Measurements from ENCODE around the gene FBXL4.

FBXL4 gene

DNA sequence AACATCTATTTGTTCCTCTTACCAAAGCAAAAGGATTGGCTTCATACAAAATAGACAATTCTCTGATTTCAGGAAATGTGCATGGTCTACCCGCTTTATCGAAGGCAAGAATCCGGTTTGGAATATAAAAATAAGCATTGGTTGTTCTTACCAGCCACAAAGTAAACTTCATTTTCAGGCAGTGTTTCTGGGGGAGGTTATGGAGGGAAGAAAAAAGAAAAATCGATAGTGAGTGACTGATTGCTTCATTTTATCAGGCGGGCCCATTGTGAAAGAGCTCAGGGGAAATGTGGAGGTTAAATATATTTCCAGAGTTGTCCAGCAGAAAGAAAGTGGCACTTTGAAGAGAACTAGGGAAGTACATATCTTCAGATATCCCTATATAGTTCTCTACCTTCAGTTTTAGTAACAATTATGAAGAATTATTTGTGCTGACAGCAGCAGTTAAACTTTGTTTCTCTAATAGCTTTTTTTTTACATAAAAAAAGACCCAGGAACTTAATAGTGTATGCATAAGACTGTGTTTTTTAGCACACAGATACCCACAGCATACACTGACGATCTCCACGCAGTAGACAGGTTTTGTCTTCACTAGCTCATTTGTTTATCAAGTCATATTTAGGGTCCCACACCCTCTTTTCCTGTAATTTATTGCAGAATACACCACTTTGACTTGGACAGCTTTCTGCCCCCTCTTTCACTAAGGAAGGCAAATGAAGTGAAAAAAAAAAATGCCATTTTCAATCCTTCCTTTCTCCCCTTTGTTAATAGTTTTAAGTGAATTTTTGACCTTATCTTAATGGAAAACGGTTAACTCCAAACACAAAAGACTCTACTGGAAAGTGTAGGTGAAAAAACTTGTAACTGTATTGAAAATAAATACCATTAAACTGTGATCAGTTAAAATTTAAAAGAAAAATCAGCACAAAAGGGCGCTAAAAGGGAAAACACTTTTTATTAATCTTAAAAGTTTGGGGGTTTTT is 110.5 kb downstream of the FBXL4 start:
- DNase-seq: no peak

DNA sequence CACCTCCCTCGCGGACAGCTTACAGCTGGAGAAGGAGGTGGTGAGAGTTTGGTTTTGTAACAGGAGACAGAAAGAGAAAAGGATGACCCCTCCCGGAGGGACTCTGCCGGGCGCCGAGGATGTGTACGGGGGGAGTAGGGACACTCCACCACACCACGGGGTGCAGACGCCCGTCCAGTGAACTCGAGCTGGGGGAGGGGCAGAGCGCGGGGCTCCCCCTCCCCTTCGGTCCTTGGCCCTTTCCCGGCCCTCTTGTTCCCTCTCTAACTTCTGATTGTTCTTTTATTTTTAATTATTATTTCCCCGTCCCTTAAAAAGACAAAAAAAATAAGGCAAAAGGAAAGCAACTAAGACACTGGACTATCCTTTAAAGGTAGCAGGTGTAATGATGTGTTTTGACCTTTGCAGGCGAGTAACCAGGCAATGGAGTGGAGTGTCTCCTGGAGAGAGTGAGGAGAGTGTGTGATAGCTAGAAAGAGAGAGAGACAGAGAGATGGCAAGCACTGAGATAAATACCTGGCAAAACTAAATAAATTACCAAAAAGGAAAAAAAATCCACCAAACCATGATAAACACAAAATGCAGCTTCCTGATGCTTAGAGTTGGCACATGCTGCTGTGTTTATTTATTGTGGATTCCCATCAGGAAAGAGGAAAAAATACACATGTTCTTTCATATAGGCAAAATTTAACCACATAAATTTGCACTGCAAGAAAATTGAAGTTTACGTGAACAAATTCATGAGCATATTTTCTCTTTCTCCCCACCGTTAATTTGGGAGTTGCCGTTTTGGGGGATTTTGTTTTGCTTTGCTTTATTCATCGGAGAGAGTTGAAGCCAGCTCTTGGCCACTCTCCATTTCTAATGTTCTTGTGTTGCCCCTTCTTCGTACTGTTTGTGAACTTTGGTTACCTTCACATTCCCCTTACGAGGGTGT is 111.5 kb downstream of the FBXL4 start:
- DNase-seq: no peak

DNA sequence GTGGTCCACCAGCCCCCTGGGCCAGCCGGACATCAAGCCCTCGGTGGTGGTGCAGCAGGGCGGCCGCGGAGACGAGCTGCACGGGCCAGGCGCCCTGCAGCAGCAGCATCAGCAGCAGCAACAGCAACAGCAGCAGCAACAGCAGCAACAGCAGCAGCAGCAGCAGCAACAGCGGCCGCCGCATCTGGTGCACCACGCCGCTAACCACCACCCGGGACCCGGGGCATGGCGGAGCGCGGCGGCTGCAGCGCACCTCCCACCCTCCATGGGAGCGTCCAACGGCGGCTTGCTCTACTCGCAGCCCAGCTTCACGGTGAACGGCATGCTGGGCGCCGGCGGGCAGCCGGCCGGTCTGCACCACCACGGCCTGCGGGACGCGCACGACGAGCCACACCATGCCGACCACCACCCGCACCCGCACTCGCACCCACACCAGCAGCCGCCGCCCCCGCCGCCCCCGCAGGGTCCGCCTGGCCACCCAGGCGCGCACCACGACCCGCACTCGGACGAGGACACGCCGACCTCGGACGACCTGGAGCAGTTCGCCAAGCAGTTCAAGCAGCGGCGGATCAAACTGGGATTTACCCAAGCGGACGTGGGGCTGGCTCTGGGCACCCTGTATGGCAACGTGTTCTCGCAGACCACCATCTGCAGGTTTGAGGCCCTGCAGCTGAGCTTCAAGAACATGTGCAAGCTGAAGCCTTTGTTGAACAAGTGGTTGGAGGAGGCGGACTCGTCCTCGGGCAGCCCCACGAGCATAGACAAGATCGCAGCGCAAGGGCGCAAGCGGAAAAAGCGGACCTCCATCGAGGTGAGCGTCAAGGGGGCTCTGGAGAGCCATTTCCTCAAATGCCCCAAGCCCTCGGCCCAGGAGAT is 112.4 kb downstream of the FBXL4 start:
- no peak for DNase-seq

DNA sequence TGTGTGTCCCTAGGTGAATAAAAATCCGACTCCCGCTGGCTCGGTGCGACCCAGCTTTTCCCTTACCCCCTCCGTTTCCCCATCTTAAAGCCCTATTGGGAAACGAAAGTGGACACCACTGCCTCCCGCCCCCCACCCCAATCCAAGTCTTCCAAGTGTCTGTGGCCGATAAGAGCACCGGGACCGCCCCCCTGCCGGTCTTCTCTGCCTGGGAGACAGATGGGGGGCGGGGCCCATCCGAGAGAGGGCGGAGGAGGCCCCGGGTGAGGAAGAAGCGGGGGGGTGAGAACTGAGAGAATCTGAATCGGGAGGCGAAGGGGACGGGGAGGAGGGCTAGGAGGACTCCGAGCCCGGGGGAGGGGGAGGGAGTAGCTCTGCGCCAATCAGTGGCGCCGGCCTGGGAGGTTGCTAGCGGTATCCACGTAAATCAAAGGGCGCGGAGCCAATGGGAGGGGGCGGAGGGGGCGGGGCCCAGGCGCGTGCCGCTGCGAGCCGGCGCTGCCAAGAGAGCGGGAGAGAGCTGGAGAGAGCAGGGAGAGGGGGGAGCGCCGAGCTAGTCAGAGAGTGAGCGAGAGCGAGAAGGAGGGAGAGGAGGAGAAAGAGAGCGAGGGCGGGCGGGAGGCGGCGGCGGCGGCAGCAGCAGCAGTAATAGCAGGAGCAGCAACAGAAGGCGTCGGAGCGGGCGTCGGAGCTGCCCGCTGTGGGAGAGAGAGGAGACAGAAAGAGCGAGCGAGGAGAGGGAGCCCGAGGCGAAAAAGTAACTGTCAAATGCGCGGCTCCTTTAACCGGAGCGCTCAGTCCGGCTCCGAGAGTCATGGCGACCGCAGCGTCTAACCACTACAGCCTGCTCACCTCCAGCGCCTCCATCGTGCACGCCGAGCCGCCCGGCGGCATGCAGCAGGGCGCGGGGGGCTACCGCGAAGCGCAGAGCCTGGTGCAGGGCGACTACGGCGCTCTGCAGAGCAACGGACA is 113.4 kb downstream of the FBXL4 start, which contains the start of gene POU3F2:
POU3F2 (plus strand) TSS at position 515 of the 972 bp plus-strand sequence; CDS start at position 815, 300 bp downstream.
- peak; percentile 75 for DNase-seq

DNA sequence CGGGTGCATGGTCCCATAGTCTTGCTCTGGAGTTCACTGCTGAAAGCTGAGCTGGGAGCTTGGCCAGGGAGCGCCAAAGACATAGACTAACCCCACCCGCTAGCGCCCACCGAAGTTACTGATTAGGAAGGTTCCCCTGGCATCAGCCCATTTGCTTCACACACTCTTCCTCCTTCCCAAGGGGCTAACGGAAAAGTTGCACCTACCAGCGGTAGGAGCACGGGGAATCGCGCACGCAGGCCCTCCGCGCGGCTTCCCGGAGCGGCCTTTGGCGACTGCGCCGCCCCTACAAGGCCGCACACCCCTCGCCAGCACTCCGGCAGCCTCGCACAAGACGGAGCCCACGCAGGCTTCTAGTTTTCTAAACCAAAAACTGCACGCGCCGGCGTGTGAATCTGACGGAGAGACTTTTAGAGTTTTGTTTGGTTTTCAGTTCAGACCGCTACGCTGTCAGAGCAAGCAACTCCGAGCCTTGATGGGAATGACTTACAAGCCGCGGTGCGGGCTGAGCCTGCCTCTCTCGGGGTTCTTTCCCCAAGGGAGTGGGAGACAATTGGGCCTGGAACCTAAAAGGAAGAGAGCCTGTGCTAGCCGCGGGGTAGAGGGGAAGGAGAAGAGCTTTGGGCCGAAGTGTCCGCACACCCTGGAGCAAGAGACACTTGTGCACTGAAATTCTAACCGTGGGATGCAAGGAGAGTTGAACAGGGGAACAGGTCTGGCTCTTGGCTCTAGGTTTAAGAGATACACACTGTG is 114.3 kb downstream of the FBXL4 start:
- no peak for DNase-seq

DNA sequence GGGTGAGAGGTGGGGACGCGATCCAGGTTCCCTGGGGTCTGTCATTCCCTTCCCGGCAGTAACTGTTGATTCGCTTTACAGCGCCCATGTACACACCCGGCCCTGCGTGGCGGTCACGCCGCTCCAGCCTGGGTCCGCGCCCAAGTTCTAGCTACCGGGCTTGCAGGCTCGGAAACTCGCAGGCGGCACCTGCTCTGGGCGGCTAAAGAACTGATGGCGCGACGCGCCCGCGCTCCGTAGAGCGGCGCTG is 114.8 kb downstream of the FBXL4 start:
- no peak for DNase-seq

DNA sequence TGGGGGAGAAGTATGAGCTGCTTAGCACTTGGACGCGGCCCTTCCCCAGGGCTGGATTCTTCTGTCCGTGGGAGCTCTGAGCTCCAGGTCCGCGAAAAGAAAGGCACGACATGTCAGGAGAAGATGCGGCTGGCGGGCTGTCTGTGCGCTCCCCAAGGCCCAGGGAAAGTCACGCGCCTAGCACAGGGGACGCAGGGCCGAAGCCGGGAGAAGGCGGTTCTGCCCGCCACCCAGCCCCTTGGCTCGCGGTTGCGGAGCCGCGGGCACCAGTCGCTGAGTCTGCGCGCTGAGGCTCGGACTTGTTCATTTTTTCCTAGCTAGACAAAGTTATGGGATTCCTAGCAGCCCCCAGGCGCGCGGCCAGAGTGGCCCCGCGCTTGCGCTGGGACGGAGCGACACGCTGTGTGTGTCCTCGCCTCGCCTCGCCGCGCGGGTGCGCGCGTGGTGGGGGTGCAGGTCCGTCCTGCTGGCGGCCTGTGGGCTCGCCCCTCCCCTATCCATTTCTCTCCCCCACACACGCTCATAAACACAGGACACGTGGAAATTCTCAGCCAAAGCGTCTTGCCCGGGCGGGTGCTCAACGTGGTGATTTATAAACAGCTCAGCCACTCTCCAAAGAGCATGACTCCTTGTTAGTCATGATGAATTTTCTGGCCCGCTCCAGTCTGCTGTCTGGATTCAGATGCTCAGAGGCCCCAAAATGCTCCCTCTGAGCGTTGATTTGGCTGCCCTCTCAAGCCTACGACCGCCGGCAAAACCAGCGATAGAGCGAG is 115.3 kb downstream of the FBXL4 start:
- no peak for DNase-seq

DNA sequence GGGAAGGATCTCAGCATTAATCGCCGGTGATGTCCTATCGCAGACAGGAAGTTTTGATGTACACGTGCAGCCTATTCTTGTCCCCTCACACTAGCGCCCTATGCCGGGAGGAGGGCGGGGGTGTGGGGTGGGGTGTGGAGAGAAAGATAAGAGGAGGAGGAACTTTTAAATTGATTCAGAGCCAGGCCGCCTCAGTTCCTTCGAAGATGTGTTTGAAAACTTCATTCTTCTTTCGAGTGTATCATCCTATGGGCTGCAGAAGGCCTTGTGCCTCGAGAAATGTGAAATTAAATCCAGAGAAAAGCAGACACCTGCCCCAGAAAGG is 115.8 kb downstream of the FBXL4 start:
- no peak for DNase-seq

DNA sequence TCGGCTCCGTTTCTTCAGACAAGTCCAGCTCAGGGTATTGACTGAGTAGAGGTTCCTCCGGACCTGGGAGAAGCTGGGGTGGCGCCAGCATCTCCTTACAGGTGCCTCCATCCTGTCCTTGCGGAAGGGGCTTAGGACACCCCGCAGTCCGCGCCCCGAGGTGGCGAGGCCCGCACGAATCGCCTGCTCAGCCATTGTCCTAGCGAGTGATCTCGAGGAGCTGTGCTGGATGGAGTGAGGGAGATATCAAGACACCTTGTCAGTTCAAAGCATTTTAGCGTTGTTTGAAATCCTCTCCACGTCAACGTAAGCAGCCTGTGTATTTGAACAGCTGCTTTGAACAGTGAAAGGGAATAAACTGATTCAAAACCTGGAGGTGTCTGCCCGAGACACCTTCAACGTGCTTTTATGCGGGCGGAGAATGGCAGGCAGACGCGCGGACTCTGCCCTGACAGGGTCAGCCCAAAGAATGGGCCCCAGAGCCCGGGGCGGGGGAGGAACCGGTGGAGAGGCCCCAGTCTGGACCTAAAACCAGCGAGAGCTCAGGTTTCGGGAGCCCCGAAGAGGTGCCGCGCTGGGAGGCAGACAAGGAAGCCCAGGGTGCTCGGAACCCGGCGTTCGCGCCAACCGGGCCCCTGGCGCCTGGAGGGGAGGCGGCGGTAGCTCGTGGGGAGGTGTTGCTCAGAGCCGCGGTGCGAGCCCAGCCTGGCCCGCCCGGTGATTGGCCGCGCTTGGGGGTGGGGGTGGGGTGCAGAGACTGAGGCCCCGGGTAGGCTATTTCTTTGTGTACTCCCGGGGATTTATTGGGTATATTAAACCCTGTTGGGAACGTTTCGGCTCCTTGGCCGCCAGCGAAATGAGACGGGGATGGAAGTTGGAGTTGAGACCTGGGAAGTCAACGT is 116.4 kb downstream of the FBXL4 start:
- no peak for DNase-seq

DNA sequence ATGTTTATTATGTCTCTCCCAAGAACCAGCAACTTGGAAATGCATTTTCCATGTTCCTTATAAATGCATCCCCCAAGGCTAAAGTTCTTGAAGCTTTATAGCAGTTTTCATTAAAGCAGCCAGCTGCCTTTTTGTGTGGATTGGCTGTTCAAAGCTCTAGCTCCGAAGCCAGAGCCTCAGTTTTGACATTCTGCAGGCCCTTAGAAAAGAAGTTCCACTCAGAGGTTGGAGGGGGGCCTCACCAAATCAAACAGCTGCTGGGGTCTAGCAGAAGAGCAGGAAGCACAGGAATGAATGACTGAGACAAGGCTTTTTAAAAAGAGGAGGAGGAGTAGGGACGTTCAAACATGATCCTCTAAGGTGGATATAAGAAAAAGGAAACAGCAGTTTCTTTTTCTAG is 117.6 kb downstream of the FBXL4 start:
- DNase-seq: no peak

DNA sequence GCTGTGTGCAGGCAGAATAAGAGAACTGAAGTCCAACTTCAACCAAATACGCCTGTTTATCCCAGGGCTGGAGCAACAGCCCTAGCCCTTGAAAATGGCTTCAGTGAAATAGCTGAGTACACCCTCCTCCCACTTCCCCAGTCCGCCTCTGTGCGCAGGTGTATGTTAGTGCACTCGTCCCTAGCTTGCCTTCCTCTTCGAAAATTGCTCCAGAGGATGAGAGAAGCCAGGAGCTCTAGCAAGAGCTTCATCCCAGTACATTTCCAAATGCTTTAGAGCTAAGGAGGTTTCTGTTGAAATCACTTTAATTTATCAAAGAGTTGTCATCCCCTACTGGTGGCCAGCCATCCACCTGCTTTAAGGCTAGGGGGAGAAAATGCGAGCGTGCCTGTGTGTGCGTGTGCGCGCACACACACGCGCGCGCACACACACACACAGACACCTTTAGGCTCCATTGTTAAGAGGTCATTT is 118.8 kb downstream of the FBXL4 start:
- DNase-seq: no peak

DNA sequence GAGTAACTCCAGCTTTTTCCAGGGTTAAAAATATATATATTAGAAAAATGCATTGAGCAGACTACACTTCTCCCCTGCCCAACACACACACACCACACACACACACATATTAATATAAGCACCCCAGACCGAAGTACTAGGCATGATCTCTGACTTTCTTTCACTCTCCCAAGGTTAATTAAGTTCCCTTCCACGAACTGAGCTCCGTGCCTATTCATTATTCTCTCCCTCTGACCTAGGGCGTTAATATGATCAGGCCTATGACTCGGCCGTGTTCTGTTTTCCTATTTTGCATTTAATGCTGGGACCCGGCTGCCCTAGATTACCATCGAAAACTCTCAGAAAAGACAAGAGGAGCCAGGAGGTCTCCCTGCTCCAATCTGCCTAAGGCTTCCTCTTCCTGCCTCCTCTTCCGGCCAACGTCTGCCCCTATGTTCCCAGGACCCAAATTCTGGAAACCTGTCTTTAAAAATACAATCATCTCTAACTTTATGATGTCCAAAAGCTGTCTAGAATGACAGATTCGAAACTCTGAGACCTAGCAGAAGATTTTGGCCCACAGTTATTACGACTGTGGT is 119.4 kb downstream of the FBXL4 start:
- DNase-seq: no peak

DNA sequence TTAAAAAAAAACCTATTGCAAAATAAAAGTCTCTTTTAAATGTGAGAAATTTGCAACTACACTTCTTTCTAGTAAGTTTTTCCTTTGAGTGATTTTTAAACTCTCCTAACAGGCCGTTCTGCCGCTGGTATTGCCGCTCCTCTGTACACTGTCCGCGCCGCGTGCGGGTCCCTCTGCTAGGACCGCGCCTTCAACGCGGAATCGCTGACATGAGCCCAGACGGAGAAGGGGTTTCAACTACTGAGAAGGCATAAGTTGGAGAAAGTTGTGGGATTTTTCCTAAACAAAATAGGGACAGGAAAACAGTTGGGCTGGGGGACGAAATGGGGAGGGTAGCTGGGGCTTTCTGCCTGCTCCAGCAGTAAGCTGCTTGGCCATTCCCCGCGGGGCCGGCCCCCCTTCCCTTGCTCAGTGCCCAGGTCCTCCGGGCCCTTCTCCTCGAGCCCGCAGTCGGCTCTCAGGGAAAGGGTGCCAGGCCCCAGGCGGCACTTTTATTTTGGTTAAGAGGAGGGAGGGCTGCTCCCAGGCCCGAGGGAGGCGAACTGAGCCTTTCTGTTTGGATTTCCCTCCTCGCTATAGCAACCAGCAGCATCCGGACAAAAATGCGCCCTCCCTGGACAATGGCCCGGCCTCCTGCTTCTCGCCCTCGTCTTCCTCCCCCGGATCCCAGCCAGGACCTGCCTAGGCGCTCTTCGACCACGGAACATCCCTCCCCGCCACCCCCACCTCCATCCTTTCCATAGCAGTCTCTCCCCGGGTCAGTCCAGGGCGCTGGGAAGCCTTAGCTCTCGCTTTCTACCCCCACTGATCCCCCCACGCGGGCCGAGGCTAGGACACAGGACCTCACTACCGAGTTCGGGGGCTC is 120.2 kb downstream of the FBXL4 start:
- no peak for DNase-seq

DNA sequence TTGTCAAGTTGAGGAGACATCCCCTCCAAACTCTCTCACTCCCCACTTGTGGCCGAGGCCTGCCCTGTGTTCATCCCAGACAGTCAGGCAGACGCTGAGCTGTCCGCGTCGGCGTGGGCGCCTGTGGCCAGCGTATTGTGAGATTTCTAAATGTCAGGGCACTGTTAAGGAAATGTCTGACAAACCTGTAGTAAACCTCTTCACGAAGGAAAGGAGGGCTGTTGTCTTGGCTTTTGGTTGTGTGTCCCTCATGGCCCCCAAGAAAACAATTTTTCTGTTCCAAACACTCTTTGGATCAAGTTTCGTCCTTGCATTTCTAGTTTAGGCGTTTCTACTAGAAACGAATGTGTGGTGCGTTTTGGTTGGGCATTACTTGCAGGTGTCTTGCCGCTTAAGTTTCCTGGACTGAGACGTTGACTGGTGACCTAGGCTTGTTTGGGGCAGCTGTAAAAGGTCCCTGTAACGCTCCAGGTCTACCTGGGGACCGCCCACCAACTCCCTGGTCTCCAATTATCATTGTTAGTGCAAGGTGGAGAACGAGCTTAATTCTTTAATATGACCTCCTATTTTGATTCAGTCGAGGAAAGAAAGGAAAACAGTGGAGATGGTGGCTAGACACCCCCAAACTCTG is 122.0 kb downstream of the FBXL4 start:
- DNase-seq: no peak

DNA sequence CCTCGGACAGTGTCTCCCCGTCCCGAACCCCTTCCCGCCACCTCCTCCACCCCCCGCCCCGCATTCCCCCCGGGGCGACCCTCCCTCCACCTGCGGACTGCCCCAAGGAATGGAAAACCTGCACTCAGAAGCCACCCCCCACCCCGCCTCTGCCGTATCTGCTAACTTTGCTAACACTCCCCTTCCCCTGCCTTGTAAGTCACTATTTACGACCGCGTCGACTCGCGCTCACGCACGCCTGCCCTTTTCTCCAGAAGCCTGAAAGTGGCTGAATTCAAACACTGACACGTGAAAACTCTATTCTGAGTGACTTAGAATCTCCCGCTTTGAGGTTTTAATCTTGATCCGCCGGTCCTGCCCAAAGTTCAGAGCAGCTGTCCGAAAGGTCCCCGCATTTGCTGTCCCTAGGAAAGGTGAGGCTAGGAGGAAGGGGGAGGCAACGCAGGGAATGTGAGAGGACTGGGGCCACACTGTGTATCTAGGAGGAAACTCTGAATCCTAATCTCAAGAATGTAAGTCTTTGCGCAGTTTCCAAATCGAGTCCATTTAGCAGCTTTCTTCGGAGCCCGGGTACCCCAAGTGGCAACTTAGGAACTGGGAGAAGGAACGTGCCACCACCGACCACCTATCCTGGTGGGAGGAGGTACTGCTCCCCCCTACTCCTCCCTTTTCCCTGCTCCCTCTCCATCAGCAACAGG is 122.7 kb downstream of the FBXL4 start:
- DNase-seq: no peak

DNA sequence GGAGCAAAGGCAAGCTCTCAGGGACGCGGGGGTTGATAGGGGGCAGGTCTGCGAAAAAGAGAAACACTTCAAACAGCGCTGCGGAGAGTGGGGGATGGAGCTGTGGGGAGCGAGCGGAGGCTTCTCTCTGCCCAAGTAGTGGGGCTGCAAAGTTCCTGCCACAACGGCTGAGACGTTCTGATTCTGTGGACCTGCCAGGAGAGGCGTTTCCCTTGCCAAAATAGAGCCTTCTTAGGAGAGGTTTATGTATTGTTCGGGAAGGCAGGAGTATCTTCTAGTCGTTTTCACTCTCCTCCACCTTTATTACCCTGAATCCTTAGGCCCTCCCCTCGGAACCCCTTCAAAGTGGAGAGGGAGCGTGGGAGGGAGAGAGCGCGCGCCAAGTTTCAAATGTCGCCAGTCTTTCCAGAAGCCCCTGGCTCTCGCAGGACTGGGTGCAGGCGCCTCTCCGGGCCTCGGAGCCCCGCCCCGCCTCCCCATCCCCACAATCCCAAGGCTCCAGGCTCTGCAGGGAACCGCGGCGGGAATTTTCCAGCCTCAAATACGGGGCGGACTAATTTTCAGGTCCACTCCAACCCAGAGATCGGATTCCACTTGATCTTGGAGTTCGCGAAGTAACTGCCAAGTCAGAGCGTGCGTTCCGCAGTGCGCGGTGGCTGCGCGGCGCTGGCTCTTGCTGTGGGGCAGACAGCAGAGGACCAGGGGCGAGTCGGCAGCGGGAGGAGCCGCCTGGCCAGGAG is 123.4 kb downstream of the FBXL4 start:
- DNase-seq: no peak

Measured in CD4-positive, alpha-beta T cell treated with Interleukin-12 subunit alpha and Interleukin-12 subunit beta, for 1 hour (primary cell).